ENCODE data around the gene NCLN. TPM values are rescaled to one million over a fixed set of nuclear protein-coding genes. Genes with fewer than 3 reads are reported as not detected.
A peak's percentile ranks its signal among the peaks of the same experiment; 100 is the strongest.

NCLN gene
- total RNA-seq, 3 donors from 2014 or later: 21.1 to 34.7 (median 25.3) TPM

- H3K4me1 ChIP-seq: peaks cover 0 to 3% of the 10 kb centered on the region in 2 donors
- H3K36me3 ChIP-seq: no peaks in the 10 kb centered on the region
- H3K27ac ChIP-seq: no peak overlapping the region
- DNase-seq (ENCODE audit: low spot score in 2 of 2): no peak
- TF ChIP-seq POLR2AphosphoS5 (IDR thresholded peaks at IDR 0.05) (no peak), POLR2A (IDR thresholded peaks at IDR 0.05) (no peak)
- TF ChIP-seq, protein P1, sequence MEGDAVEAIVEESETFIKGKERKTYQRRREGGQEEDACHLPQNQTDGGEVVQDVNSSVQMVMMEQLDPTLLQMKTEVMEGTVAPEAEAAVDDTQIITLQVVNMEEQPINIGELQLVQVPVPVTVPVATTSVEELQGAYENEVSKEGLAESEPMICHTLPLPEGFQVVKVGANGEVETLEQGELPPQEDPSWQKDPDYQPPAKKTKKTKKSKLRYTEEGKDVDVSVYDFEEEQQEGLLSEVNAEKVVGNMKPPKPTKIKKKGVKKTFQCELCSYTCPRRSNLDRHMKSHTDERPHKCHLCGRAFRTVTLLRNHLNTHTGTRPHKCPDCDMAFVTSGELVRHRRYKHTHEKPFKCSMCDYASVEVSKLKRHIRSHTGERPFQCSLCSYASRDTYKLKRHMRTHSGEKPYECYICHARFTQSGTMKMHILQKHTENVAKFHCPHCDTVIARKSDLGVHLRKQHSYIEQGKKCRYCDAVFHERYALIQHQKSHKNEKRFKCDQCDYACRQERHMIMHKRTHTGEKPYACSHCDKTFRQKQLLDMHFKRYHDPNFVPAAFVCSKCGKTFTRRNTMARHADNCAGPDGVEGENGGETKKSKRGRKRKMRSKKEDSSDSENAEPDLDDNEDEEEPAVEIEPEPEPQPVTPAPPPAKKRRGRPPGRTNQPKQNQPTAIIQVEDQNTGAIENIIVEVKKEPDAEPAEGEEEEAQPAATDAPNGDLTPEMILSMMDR (IDR thresholded peaks at IDR 0.05): no peak
- intact Hi-C loops (cut with DNase I; ENCODE audit: low total_unique reads): no loop called here
- H3K4me3 ChIP-seq: peak overlapping the region; percentile 17 to 51 (median 28)
- H3K9me3 ChIP-seq: no peaks in the 10 kb centered on the region
- H3K27me3 ChIP-seq: no peaks in the 10 kb centered on the region
Measured at GRCh38 chr19:3179739-3180293, 5.9 kb upstream of the NCLN start.

- DNase-seq (ENCODE audit: low spot score in 2 of 2): no peak
- H3K36me3 ChIP-seq: no peaks in the 10 kb centered on the region
- peaks cover 6 to 20% of the 10 kb centered on the region in 2 donors for H3K4me1 ChIP-seq
- H3K27ac ChIP-seq: no peak overlapping the region
- intact Hi-C loops (cut with DNase I; ENCODE audit: low total_unique reads): no loop called here
- H3K4me3 ChIP-seq: no peak overlapping the region
- TF ChIP-seq POLR2AphosphoS5 (IDR thresholded peaks at IDR 0.05) (no peak), POLR2A (IDR thresholded peaks at IDR 0.05) (no peak)
- TF ChIP-seq, protein P1 (IDR thresholded peaks at IDR 0.05): no peak
- H3K9me3 ChIP-seq: no peaks in the 10 kb centered on the region
- H3K27me3 ChIP-seq: no peaks in the 10 kb centered on the region
Measured at GRCh38 chr19:3183721-3184641, 1.7 kb upstream of the NCLN start.

DNA sequence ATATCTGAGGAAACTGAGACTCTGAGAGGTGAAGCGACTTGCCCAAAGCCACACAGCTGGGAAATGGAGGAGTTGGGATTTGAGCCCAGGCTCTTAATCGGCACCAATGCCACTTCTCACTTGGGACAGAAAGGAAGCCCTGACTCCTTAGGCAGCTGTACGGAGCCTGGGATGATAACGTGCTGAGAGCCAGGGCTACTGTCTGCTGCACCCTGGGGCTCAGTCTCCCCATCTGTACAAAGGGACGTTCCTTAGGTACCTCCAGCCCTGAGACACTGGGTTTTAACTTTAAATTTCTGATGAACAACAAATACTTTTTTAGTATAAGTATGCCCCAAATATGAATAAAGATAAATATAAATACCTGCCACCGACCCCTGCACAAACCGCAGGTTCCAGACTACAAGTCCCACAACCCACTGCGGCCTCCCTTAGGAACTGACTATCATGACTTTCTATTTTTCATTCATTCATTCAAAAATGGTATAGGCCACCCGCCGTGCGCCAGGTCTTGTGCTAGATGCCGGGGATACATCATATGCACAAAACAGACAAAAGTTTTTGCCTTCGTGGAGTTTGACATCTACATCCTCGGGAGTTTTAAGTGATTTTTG, 776 bp upstream of the NCLN start:
- Histone ChIP-seq H3K4me3 (peak overlapping the region; percentile 74 to 95 (median 91)), H3K4me1 (peaks cover 6 to 20% of the 10 kb centered on the region in 2 donors), H3K9me3 (no peaks in the 10 kb centered on the region), H3K36me3 (no peaks in the 10 kb centered on the region), H3K27me3 (no peaks in the 10 kb centered on the region), H3K27ac (peak overlapping the region in 1 of 2 donors; percentile 75)
- intact Hi-C loops (cut with DNase I; ENCODE audit: low total_unique reads): no loop called here
- peak in 1 of 2 donors; percentile 69 for DNase-seq (ENCODE audit: low spot score in 2 of 2)
- TF ChIP-seq, protein P1 (IDR thresholded peaks at IDR 0.05): no peak
- TF ChIP-seq POLR2A (IDR thresholded peaks at IDR 0.05) (no peak), POLR2AphosphoS5 (IDR thresholded peaks at IDR 0.05) (no peak)

DNA sequence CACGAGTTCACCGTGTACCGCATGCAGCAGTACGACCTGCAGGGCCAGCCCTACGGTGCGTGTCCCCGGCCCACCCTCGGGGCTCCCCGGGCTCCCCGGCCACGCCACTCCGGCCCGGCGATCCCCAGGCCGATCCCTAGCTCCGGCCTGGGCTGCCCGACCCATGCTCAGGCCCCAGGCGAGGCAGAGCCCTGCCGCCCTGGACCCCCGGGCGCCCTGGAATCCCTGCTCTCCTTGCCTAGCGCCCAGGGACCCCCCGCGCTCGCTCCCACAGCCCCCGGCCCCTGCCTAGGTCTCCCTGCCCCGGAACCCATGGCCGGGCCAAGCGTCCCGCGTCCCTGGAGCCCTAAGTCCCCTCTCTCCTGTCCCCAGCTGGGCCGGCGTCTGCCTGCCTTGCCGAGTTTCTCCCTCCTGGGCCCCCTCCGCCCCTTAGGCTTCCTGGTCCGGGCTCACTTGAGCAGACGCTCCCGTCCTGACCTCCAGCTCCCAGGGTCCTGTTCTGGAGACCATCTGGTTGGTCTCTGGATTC, 494 bp downstream of the NCLN start:
- Histone ChIP-seq H3K36me3 (no peaks in the 10 kb centered on the region), H3K4me1 (peaks cover 6 to 20% of the 10 kb centered on the region in 2 donors), H3K4me3 (peak overlapping the region; percentile 74 to 95 (median 91)), H3K9me3 (no peaks in the 10 kb centered on the region), H3K27ac (peak overlapping the region; percentile 62 to 75), H3K27me3 (no peaks in the 10 kb centered on the region)
- no peak for TF ChIP-seq POLR2AphosphoS5 (IDR thresholded peaks at IDR 0.05)
- no peak for TF ChIP-seq POLR2A (IDR thresholded peaks at IDR 0.05)
- TF ChIP-seq, protein P1 (IDR thresholded peaks at IDR 0.05): no peak
- intact Hi-C loops (cut with DNase I; ENCODE audit: low total_unique reads): no loop called here
- no peak for DNase-seq (ENCODE audit: low spot score in 2 of 2)
